AG04450 (cell line): ENCODE results near the gene MRC1. TPM values are rescaled to one million over a fixed set of nuclear protein-coding genes. Genes with fewer than 3 reads are reported as not detected.

Experiments used
- CTCF ChIA-PET: fragments of 300-600, 350-600 bp; formaldehyde crosslinking; extraction: SDS; loops from one replicate; lab custom pipeline; 2022; ENCODE audit warnings: antibody characterized with exemption, inconsistent platforms; lab: Charles Lee
- POLR2A ChIA-PET: fragments of 350-600 bp; formaldehyde crosslinking; extraction: SDS; loops from one replicate; lab custom pipeline; 2021; ENCODE audit warnings: antibody characterized with exemption, inconsistent platforms; lab: Yijun Ruan, JAX
- DNase-seq: peaks from one replicate; pipeline ENCODE4 v3.0.0-alpha.2; 2011; ENCODE audit warnings: low read depth, low spot score
- H3K27ac ChIP-seq: one replicate; pipeline ENCODE4 v1.5.1; 2012; ENCODE audit warnings: low read depth, low read length, control low read depth
- H3K27me3 ChIP-seq: one replicate; pipeline ENCODE4 v1.6.0; 2012; ENCODE audit warnings: low read length; ENCODE audit not compliant: control insufficient read depth, insufficient read depth
- H3K4me3 ChIP-seq: 2 replicates; pipeline ENCODE4 v1.5.1; 2011; ENCODE audit warnings: mild to moderate bottlenecking, low read depth, low read length, control low read depth
- H3K9me3 ChIP-seq: 2 replicates; pipeline ENCODE4 v1.5.1; 2012; ENCODE audit warnings: low read length; ENCODE audit not compliant: control insufficient read depth, insufficient read depth
- polyA plus RNA-seq: library from polyadenylated mRNA; depleted of rRNA; stranded (reverse); fragments of >200 nt; gene quantifications from 2 replicates; pipeline ENCODE4 v1.2.3, GENCODE V29; 2011; rRNA removed
- small RNA-seq: library from RNA; depleted of rRNA; stranded (forward); fragments of <200 nt; gene quantifications from one replicate; pipeline ENCODE3, GENCODE V24; 2012; ENCODE audit warnings: low read depth; ENCODE audit not compliant: insufficient read length
- TF ChIP-seq, protein P1 (sequence below): IDR thresholded peaks from 2 replicates; pipeline ENCODE4 v1.5.1; 2011; ENCODE audit warnings: low read depth, low read length, control low read depth, inconsistent platforms

MRC1 gene
- polyA plus RNA-seq, 1 experiment: not detected

DNA sequence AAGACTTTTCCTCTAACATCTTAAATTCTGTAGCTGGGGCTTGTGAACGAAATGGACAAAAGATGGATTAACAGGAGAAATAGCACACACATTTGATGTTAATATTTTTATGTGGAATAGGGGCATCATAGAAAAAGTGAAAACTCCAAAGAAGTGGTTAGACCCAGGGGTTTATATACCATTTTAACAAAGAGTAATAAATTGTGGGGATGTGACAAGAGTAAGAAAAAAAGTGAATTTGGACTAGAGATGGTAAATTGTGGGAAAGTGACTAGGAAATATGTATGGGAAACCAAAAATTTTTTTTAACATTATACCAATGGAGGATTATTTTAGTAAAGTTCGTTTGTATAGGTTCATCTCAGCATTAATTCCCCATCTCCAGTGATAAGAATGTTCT lies 150.7 kb downstream of the MRC1 start:
- ChIA-PET CTCF (no interaction called here), POLR2A (no interaction called here)
- Histone ChIP-seq H3K27me3 (no peaks in the 10 kb centered on the region), H3K9me3 (peaks cover 2% of the 10 kb centered on the region; the same call in 1 of the 2 replicates), H3K27ac (no peak overlapping the region), H3K4me3 (no peak overlapping the region)
- DNase-seq: no peak
- TF ChIP-seq, protein P1, sequence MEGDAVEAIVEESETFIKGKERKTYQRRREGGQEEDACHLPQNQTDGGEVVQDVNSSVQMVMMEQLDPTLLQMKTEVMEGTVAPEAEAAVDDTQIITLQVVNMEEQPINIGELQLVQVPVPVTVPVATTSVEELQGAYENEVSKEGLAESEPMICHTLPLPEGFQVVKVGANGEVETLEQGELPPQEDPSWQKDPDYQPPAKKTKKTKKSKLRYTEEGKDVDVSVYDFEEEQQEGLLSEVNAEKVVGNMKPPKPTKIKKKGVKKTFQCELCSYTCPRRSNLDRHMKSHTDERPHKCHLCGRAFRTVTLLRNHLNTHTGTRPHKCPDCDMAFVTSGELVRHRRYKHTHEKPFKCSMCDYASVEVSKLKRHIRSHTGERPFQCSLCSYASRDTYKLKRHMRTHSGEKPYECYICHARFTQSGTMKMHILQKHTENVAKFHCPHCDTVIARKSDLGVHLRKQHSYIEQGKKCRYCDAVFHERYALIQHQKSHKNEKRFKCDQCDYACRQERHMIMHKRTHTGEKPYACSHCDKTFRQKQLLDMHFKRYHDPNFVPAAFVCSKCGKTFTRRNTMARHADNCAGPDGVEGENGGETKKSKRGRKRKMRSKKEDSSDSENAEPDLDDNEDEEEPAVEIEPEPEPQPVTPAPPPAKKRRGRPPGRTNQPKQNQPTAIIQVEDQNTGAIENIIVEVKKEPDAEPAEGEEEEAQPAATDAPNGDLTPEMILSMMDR: no peak

Small RNA genes lying within 50 kb of the gene (small RNA-seq; reads per million reads assigned to genes)
- gene MIR511: 1.3 reads per million

Other genes with a start within 250 kb of the MRC1 start
- gene HACD1, start 192.0 kb upstream of the MRC1 start, polyA plus RNA-seq: 42.0 and 53.7 TPM in 2 replicates
- gene STAM, start 165.2 kb upstream of the MRC1 start, polyA plus RNA-seq: 31.3 and 43.6 TPM in 2 replicates
- gene TMEM236, start 57.1 kb upstream of the MRC1 start, polyA plus RNA-seq: 0.01 and 0.02 TPM in 2 replicates
- not detected in 2 replicates for gene SLC39A12, start 142.6 kb downstream of the MRC1 start, polyA plus RNA-seq